HG03558 (cell line): ENCODE results near the gene SARS1.
"Not testable (repeated sequence)": the region's sequence is repeated elsewhere in the genome, so short reads cannot be mapped to it uniquely, and the experiment has no call there.

Experiments
- ATAC-seq: cut with Tn5 transposase; IDR thresholded peaks from one replicate; pipeline ENCODE4 v1.9.1; 2021; ENCODE audit warnings: moderate number of reproducible peaks; ENCODE audit not compliant: unreplicated experiment; ENCODE audit errors: extremely low read depth

The SARS1 gene

GRCh38 chr1:109221201-109221600 is 7.5 kb downstream of the SARS1 start:
- not testable (repeated sequence) for ATAC-seq

GRCh38 chr1:109225308-109225707 is 11.6 kb downstream of the SARS1 start:
- ATAC-seq = no peak

DNA sequence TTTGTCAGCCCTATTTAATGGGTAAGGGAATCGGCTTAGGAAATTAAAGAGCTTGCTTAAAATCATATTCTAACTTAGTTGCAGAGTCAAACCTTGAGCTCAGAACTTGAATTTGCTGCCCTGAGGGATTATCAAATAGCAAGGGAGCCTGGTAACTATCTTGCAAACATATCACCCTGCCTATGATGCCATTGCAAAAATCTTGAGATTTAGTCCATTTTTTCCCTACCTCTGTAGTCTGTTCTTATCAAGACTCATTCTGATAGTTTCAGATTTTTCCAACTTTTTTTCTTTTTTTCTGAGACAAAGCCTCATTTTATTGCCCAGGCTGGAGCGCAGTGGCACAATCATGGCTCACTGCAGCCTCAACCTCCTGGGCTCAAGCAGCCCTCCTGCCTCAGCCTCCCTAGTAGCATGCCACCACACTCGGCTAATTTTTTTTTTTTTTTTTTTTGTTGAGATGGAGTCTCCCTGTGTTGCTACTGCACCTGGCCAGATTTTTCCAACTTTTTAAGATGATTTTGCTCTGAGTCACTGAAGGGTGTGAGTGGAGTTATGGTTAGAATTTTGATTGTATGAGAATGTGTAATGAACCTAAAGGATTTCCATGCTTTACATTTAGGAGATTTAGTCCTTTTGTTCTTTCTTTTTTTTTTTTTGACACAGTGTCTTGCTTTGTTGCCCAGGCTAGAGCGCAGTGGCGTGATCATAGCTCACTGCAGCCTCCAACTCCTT is 12.2 kb downstream of the SARS1 start:
- ATAC-seq = no peak

GRCh38 chr1:109228167-109228566 is 14.4 kb downstream of the SARS1 start:
- no peak for ATAC-seq

DNA sequence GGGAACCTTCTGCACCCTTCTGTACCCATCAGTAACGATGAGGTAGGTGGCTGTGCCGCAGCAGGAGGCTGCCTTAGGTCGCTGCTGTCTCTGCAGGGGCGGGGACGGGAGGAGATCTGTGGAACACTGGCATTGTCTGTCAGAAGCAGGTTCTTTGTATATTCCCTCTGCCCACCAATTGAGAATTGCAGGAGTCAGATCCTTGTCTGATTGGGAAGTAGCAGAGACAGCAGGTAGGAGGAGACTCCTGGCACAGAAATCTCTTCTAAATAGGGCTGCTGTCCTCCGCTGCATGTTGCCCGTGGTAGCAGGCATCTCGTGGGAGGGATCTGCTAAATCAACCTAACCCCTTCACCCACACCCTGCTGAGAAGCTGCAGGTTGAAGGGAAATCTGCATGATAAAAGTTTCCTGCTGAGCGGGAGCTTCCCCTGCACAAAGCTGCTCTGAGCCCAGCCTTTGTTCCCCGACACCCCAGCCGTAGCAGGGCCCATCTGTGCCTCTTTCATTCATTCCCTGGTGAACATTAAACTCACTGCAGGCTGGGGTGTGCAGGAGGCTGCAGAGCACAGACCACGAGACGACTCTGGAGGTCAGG is 15.9 kb downstream of the SARS1 start:
- no peak for ATAC-seq

GRCh38 chr1:109231066-109231465 is 17.3 kb downstream of the SARS1 start:
- no peak for ATAC-seq

DNA sequence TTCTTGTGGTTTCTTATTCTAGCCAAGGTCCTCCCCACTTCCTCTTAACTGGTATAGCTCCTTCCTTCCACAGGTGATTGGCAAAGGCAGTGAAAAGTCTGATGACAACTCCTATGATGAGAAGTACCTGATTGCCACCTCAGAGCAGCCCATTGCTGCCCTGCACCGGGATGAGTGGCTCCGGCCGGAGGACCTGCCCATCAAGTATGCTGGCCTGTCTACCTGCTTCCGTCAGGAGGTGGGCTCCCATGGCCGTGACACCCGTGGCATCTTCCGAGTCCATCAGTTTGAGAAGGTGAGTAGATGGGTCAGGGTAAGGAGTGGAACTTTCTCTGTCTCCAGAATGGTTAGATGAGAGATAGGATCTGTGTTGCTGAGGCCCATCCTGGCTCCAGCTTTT is 21.4 kb downstream of the SARS1 start:
- ATAC-seq = no peak

DNA sequence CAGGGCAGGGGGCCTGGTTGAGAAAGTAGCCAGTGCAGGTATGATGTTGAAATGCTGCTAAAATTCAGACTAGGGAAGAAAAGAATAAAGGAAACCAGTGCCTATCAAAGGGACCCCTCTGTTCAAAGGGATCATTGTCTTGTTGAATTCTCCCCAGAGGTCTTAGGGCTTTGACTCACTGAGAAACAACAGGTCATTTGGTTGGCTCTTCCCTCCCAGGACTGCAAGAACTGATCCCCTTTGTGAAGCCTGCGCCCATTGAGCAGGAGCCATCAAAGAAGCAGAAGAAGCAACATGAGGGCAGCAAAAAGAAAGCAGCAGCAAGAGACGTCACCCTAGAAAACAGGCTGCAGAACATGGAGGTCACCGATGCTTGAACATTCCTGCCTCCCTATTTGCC is 23.8 kb downstream of the SARS1 start:
- ATAC-seq = no peak

DNA sequence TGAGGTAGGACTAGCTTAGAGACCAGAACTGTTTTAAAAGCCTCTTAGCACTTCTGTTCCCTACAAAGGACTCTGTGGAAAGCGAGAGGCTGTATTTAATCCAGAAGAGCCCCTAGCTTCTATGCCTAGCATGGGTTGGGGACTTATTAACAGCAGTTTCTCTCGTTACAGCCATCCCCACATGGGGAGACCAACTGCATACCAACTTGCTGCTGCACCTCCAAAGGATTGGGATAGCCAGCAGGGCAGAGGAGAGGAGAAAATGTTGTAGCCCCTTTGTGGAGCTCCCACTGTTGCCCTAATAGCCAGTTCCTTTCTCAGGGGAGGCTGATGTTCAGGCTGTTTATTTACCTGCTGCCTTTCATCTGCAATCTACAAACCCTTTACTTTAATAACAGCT is 24.7 kb downstream of the SARS1 start:
- ATAC-seq = no peak

DNA sequence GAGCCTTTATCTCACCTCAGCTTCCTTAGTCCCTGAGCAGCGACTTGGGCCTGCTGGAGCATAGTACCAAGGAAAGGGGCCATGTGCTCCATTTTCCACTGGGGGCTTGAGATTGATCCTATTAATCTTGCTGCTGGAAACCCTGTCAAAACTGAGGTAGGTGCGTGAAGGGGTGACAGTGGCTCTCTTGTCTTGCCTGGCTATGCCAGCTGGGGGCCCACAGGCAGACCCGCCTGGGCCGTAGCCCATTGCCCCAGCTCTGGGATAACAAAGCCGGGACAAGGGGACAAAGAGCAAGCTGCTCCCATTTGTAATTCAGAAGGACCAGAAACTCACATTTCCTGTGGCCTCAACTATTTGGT is 25.3 kb downstream of the SARS1 start:
- no peak for ATAC-seq

- no peak for ATAC-seq
These were observed 25.8 kb downstream of the SARS1 start for GRCh38 chr1:109239409-109240068.

DNA sequence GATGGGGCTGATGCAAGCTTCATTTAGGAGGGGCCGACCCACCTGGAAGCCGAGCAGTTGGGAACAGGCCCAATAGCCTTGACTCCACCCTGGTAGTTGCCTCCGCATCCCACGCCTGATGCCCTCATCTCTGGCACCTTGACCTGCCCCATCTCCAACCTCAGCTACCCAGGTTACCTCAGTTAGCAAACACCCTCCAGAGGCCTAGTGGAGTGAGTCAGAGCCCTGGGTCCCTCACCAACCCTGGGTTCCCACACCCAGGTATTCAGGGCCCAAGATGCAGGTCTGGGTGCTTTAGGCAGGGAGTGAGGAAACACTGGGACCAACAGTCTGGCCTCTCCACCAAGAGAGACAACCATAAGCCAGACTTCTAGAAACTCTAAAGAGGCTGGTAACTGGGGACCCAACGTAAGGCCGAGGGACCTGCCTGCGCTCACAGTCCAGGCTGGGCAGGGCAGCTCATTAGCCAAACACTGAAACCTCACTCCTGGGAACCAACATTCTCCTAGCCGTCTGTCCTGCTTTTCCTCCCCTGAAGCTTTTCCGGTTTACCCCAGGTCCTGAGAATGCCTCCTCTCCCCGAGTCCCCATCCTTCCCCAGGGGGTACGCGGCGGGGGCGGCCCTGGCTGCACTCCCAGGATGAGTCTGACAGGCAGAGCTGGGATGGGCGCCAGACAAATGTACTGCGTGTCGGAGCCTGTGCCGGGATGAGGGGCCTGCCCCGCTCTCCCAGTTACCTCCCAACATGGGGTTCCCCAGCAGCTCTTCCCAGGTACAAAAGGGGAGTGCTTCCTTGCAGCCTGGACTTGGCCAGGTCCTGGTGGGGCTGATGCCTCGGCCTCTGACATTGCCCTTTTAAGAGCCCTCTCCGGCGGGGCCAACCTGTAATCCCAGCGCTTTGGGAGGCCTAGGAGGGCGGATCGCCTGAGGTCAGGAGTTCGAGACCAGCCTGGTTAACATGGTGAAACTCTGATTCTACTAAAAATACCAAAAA is 26.7 kb downstream of the SARS1 start:
- no peak for ATAC-seq

DNA sequence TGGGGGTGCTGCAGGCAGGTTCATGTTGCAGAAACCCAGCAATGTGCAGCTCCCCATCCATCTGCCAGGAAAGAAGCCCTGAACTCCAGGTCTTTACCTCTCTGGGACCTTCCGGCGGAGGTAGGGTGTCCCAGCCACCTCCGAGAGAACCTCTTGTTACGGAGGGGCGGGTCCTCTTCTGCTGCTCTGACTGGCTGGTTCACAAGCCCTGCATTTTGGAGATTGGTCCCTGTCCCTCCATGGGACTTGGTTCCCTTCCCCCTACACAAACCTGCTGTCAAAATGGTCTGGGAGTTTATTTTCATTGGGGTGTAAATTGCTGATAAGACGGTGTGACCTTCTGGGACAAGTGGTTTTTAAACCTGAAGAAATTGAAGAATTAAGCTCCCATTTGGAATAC is 27.6 kb downstream of the SARS1 start:
- ATAC-seq = no peak

GRCh38 chr1:109241841-109242345 is 28.2 kb downstream of the SARS1 start:
- ATAC-seq = no peak

- no peak for ATAC-seq
These were observed 28.7 kb downstream of the SARS1 start for GRCh38 chr1:109242387-109242786.

DNA sequence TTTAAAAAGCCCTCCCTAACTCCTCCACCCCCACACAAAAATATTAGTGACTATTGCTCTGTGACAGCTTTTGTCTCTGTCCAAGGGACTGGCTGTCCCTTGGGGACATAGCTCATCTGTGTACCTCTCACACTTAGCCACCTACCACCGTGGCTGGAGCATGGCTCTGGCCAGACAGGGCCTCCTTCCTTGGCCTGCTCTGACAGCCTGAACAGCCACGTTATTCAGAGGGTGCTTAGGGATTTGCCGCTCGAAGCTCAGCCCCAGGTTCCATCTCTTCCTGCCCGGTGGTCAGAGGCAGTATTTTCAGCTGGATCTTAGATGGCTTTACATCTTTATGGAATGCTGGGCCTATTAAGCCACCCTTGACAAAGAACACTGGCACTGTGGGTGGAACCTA is 29.5 kb downstream of the SARS1 start:
- no peak for ATAC-seq

GRCh38 chr1:109243860-109244552 is 30.3 kb downstream of the SARS1 start:
- ATAC-seq = no peak

- ATAC-seq = no peak
These were observed 32.4 kb downstream of the SARS1 start for GRCh38 chr1:109246141-109246551.

DNA sequence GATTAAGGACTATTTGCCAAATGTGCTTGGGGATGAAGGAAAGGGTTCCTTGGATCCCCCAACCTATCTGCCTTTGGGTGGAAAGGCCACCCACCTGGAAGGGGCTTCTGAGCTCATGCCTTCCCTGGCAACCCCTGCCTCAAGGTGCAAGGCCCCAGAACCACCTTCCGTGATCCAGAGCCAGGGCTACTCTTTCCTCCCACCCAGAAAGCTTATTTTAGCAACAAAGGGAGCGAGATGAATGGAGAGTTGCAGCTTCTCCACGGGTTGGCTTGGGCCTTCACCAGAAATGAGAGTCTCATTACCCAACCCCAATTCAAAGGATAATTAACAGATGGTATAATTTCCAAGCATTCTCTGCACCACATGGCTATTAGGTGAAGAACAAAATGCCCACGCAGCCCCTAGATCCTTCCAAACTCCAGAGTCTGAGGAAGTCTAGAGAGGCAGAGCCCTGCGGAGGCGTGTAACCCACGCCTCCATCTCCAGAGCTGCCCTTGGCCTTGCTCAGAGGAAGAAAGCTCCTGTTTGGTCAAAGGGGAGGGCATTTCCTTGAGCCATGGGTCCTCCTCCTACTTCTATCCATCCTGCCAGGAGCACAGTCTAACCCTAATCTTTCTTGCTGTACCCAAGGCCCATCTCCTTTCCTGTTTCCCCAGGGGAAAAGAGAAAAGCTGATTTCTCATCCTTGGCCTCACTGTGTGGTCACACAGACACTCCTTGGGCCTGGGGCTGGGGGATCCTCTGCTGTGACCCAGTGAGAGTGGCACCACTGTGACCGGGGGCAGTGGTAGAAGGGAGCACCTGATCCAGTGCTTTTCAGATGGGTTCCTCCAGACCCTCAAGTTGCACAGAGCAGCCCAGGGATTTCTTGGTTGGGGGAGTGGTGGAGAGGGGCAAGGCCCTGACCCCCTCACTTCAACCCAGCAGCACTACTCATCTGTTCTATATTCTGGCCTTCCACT is 34.0 kb downstream of the SARS1 start:
- ATAC-seq = no peak
